RWPE2 (cell line): ENCODE results near the gene ASB10.

Source experiments
- ATAC-seq: fragments of 200-7000 bp; cut with Tn5 transposase; 3 replicates; pipeline ENCODE4 v1.9.1; 2021; ENCODE audit warnings: low read depth
- DNase-seq: peaks from one replicate; pipeline ENCODE4 v3.0.0-alpha.2; 2020; ENCODE audit warnings: low spot score
- H3K27ac ChIP-seq: fragments of 450-650 bp; 2 replicates; pipeline ENCODE4 v1.5.1; 2017; ENCODE audit warnings: mild to moderate bottlenecking; ENCODE audit not compliant: poor library complexity, severe bottlenecking
- H3K27me3 ChIP-seq: fragments of 250-450 bp; sonication (Bioruptor Pico); 2 replicates; pipeline ENCODE4 v1.5.1; 2021; ENCODE audit warnings: mild to moderate bottlenecking, moderate library complexity; ENCODE audit not compliant: insufficient read depth, poor library complexity, severe bottlenecking
- H3K36me3 ChIP-seq: fragments of 250-450 bp; sonication (Bioruptor Pico); 2 replicates; pipeline ENCODE4 v1.5.1; 2020; ENCODE audit warnings: low read depth, mild to moderate bottlenecking, moderate library complexity
- H3K4me1 ChIP-seq: fragments of 250-450 bp; sonication (Bioruptor Pico); 2 replicates; pipeline ENCODE4 v1.5.1; 2021; ENCODE audit warnings: mild to moderate bottlenecking, moderate library complexity; ENCODE audit not compliant: insufficient read depth, poor library complexity, severe bottlenecking
- H3K4me3 ChIP-seq: fragments of 250-450 bp; sonication (Bioruptor Pico); 2 replicates; pipeline ENCODE4 v1.5.1; 2021; ENCODE audit warnings: mild to moderate bottlenecking, moderate library complexity; ENCODE audit not compliant: severe bottlenecking
- H3K9me3 ChIP-seq: fragments of 250-450 bp; sonication (Bioruptor Pico); 2 replicates; pipeline ENCODE4 v1.5.1; 2021; ENCODE audit warnings: mild to moderate bottlenecking, moderate library complexity; ENCODE audit not compliant: severe bottlenecking
- TF ChIP-seq, protein P1 (sequence below): fragments of 450-650 bp; IDR thresholded peaks from one replicate; pipeline ENCODE4 v1.5.1; 2017; ENCODE audit warnings: mild to moderate bottlenecking, moderate library complexity; ENCODE audit not compliant: poor library complexity, severe bottlenecking

Gene ASB10

GRCh38 chr7:151223728-151224127 lies 36.7 kb upstream of the ASB10 start:
- H3K27ac ChIP-seq: no peak overlapping the region
- TF ChIP-seq, protein P1, sequence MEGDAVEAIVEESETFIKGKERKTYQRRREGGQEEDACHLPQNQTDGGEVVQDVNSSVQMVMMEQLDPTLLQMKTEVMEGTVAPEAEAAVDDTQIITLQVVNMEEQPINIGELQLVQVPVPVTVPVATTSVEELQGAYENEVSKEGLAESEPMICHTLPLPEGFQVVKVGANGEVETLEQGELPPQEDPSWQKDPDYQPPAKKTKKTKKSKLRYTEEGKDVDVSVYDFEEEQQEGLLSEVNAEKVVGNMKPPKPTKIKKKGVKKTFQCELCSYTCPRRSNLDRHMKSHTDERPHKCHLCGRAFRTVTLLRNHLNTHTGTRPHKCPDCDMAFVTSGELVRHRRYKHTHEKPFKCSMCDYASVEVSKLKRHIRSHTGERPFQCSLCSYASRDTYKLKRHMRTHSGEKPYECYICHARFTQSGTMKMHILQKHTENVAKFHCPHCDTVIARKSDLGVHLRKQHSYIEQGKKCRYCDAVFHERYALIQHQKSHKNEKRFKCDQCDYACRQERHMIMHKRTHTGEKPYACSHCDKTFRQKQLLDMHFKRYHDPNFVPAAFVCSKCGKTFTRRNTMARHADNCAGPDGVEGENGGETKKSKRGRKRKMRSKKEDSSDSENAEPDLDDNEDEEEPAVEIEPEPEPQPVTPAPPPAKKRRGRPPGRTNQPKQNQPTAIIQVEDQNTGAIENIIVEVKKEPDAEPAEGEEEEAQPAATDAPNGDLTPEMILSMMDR: no peak
- peaks cover 71% of the 10 kb centered on the region for H3K36me3 ChIP-seq
- no peaks in the 10 kb centered on the region for H3K27me3 ChIP-seq
- no peak overlapping the region for H3K4me3 ChIP-seq
- ATAC-seq (no peak), DNase-seq (no peak)
- H3K9me3 ChIP-seq: no peaks in the 10 kb centered on the region
- H3K4me1 ChIP-seq: peaks cover 7% of the 10 kb centered on the region

GRCh38 chr7:151218170-151218569 lies 31.1 kb upstream of the ASB10 start:
- Histone ChIP-seq H3K9me3 (no peaks in the 10 kb centered on the region), H3K4me1 (no peaks in the 10 kb centered on the region), H3K27ac (no peak overlapping the region), H3K4me3 (no peak overlapping the region), H3K36me3 (peaks cover 96% of the 10 kb centered on the region), H3K27me3 (no peaks in the 10 kb centered on the region)
- ATAC-seq (no peak), DNase-seq (no peak)
- TF ChIP-seq, protein P1: no peak

DNA sequence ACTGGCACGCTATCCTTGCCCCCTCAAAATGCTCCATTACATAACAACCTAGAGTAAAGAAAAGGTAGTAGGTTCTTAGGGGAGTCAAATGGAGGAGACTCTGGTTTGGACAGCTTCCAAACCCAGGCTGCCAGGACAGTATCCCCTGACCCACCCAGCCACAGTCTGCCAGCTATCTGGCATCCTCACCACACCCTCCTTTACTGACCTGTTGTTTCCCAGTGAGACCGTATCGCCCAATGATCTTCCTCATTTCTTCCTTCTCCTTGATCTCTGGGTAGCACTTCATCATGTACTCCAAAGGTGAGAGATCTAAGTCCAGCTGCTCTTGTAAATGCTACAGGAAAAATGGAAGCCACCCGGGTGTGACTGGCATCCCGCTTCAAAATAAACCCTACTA lies 28.3 kb upstream of the ASB10 start:
- Histone ChIP-seq H3K9me3 (no peaks in the 10 kb centered on the region), H3K4me3 (no peak overlapping the region), H3K36me3 (peaks cover 68% of the 10 kb centered on the region), H3K4me1 (no peaks in the 10 kb centered on the region), H3K27ac (no peak overlapping the region), H3K27me3 (no peaks in the 10 kb centered on the region)
- TF ChIP-seq, protein P1: no peak
- no peak for DNase-seq
- no peak for ATAC-seq

DNA sequence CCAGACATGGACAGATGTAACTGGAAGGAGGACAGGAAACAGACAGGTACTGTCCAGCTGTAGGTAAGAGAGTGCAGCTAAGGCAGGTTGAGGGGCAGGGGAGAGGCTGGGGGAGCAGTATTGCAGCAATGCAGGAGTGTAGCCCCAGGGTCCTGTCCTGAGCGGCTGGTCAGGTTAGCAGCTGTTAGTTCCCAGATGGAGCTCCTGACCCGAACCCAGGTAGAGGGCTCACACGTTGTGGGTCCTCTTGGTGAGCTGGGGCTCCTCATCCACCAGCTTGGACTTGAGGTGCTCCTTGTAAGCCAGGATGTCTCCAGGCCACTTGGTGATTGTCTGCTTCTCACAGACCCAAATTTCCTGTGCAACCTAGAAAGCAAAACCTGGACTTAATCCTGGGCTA lies 26.8 kb upstream of the ASB10 start:
- peaks cover 55% of the 10 kb centered on the region for H3K36me3 ChIP-seq

GRCh38 chr7:151212626-151213025 lies 25.6 kb upstream of the ASB10 start:
- peak; percentile 52; the same call in 2 of the 3 replicates for ATAC-seq
- Histone ChIP-seq H3K4me3 (no peak overlapping the region), H3K27ac (no peak overlapping the region), H3K4me1 (no peaks in the 10 kb centered on the region), H3K9me3 (no peaks in the 10 kb centered on the region), H3K27me3 (no peaks in the 10 kb centered on the region), H3K36me3 (peaks cover 44% of the 10 kb centered on the region)
- DNase-seq: no peak
- TF ChIP-seq, protein P1: no peak

More for the DNA sequence above, 26.8 kb upstream of the ASB10 start:
- TF ChIP-seq, protein P1: no peak
- ATAC-seq (no peak), DNase-seq (no peak)
- Histone ChIP-seq H3K4me3 (no peak overlapping the region), H3K27me3 (no peaks in the 10 kb centered on the region), H3K4me1 (no peaks in the 10 kb centered on the region), H3K9me3 (no peaks in the 10 kb centered on the region), H3K27ac (no peak overlapping the region)
